Panc1 (cell line): ENCODE results near the gene CARMIL3.

Experiments used
- POLR2AphosphoS5 ChIP-seq: IDR thresholded peaks from 2 replicates; pipeline ENCODE4 v1.6.1; 2012; ENCODE audit warnings: mild to moderate bottlenecking, low read depth, low read length, moderate library complexity
- TF ChIP-seq, protein P1 (sequence below): fragments of 450-650 bp; IDR thresholded peaks from 2 replicates; pipeline ENCODE4 v1.5.1; 2017; ENCODE audit warnings: mild to moderate bottlenecking

GRCh38 chr14:24058260-24058950 is 6.6 kb downstream of the CARMIL3 start:
- TF ChIP-seq, protein P1, sequence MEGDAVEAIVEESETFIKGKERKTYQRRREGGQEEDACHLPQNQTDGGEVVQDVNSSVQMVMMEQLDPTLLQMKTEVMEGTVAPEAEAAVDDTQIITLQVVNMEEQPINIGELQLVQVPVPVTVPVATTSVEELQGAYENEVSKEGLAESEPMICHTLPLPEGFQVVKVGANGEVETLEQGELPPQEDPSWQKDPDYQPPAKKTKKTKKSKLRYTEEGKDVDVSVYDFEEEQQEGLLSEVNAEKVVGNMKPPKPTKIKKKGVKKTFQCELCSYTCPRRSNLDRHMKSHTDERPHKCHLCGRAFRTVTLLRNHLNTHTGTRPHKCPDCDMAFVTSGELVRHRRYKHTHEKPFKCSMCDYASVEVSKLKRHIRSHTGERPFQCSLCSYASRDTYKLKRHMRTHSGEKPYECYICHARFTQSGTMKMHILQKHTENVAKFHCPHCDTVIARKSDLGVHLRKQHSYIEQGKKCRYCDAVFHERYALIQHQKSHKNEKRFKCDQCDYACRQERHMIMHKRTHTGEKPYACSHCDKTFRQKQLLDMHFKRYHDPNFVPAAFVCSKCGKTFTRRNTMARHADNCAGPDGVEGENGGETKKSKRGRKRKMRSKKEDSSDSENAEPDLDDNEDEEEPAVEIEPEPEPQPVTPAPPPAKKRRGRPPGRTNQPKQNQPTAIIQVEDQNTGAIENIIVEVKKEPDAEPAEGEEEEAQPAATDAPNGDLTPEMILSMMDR = peak; percentile 83
- no peak for TF ChIP-seq POLR2AphosphoS5
